Transverse colon (tissue), 4 donors: ENCODE measurements around the gene ARHGEF7. TPM values are rescaled to one million over a fixed set of nuclear protein-coding genes. Genes with fewer than 3 reads are reported as not detected.

Experiments
- DNase-seq: peaks from one replicate; pipeline ENCODE4 v3.0.0-alpha.2; 2019
- H3K27ac ChIP-seq, 4 donors: fragments of 200-600 bp; sonication (generic); 2 replicates each; pipeline ENCODE4 v1.5.1; 2016 to 2018; ENCODE audit warnings: inconsistent platforms in 4 of 4
- H3K27me3 ChIP-seq: fragments of 200-600 bp; sonication (generic); 2 replicates; pipeline ENCODE4 v1.5.1; 2017; ENCODE audit warnings: inconsistent platforms
- H3K36me3 ChIP-seq, 4 donors: fragments of 200-600 bp; sonication (generic); 2 replicates each; pipeline ENCODE4 v1.5.1; 2017 to 2019; ENCODE audit warnings: inconsistent platforms in 4 of 4
- H3K4me1 ChIP-seq, 4 donors: fragments of 200-600 bp; sonication (generic); 2 replicates each; pipeline ENCODE4 v1.5.1; 2017 to 2020; ENCODE audit warnings: inconsistent platforms in 4 of 4
- H3K4me3 ChIP-seq, 4 donors: fragments of 200-600 bp; sonication (generic); 1 replicate in 1 of 4; 2 replicates in 3 of 4; pipeline versions ENCODE4 v1.5.1 to v1.6.1; 2017 to 2019; ENCODE audit warnings: inconsistent platforms in 4 of 4
- H3K9me3 ChIP-seq, 2 donors: fragments of 200-600 bp; sonication (generic); 2 replicates each; pipeline ENCODE4 v1.5.1; 2017 to 2019; ENCODE audit warnings: inconsistent platforms in 2 of 2
- CTCF ChIP-seq, 5 experiments: fragments of 200-600 bp in 3 of 5; fragments of 450-650 bp in 2 of 5; sonication (generic) in 3 of 5; IDR thresholded peaks; 1 replicate in 2 of 5; 2 replicates in 3 of 5; pipeline ENCODE4 v1.5.1; 2016 to 2017; ENCODE audit warnings: antibody characterized with exemption in 5 of 5, inconsistent platforms in 3 of 5, mild to moderate bottlenecking in 2 of 5, moderate library complexity in 1 of 5
- EP300 ChIP-seq: sonication (generic); formaldehyde crosslinking; IDR thresholded peaks from one replicate; pipeline ENCODE4 v1.6.1; 2017; ENCODE audit warnings: antibody characterized with exemption, low read depth
- POLR2A ChIP-seq: fragments of 450-650 bp; IDR thresholded peaks from one replicate; pipeline ENCODE4 v1.6.1; 2016; ENCODE audit warnings: antibody characterized with exemption, mild to moderate bottlenecking, moderate library complexity
- POLR2AphosphoS5 ChIP-seq, 3 donors: sonication (generic); formaldehyde crosslinking; IDR thresholded peaks; one replicate each; pipeline ENCODE4 v1.6.1; 2016; ENCODE audit warnings: antibody characterized with exemption in 3 of 3
- WGBS, 2 donors: methylation state at CpG; one replicate each; pipeline ENCODE4 v1.1.5; 2018; ENCODE audit warnings: low coverage in 1 of 2; 5-methylcytosine and 5-hydroxymethylcytosine counted together
- in situ Hi-C, 4 donors: fragments of 200-750 bp; cut with MboI; loops; one replicate each; pipeline versions ENCODE4 v1.15.0 to v1.15.1; 2017; ENCODE audit warnings: low sequenced_read_pairs in 3 of 4, low pct_ligation_motif_present in 1 of 4, low pct_unique_long_range_greater_than_20kb in 1 of 4
- intact Hi-C: fragments of 100-400 bp; cut with DNase I; formaldehyde crosslinking; loops from one replicate; pipeline ENCODE4 v1.15.1; 2023; ENCODE audit warnings: low total_unique reads
- total RNA-seq, 4 donors: library from RNA; depleted of rRNA; stranded (reverse); fragments of >200 nt; gene quantifications; one replicate each; pipeline ENCODE4 v1.1.0, GENCODE V29; 2016

Gene ARHGEF7
- total RNA-seq, 4 donors from 2014 or later = 62.3 to 104 (median 75.6) TPM

GRCh38 chr13:111159362-111160320, 44.5 kb downstream of the ARHGEF7 start:
- WGBS, 2 donors = 93 to 94% methylated on average over 3 of the region's 3 CpGs
- TF ChIP-seq EP300 (no peak), POLR2AphosphoS5 (IDR thresholded peaks at IDR 0.05) (no peak), POLR2A (no peak), CTCF (IDR thresholded peaks at IDR 0.05) (no peak)
- Histone ChIP-seq H3K27ac (no peak overlapping the region), H3K4me1 (peaks cover 10 to 22% (median 12%) of the 10 kb centered on the region in 4 donors), H3K4me3 (no peak overlapping the region), H3K36me3 (peaks cover 0 to 9% (median 0%) of the 10 kb centered on the region in 4 donors), H3K9me3 (no peaks in the 10 kb centered on the region), H3K27me3 (no peaks in the 10 kb centered on the region)
- intact Hi-C loops (loop anchor here (10.0 kb wide), 2 partner anchors 55 to 245 kb away; partner anchors contain the start of gene ANKRD10), in situ Hi-C loops (loop anchor here in 2 of 4 donors (10.0 to 25.0 kb wide), 3 partner anchors 65 to 447 kb away; partner anchors contain the start of genes CARS2 (in 1 of the 2) and ING1 (in 1 of the 2))
- no peak for DNase-seq

DNA sequence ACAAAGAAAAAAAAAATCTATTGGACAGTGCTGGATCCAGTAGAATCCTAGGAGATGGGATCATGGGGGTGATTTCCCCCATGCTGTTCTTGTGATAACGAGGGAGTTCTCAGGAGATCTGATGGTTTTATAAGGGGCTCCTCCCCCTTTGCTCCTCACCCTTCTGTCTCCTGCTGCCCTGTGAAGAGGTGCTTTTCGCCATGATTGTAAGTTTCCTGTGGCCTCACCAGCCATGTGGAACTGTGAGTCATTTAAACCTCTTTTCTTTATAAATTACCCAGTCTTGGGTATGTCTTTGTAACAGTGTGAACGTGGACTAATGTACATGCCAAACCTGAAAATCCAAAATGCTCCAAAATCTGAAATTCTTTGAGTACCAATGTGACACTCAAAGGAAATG, 45.5 kb downstream of the ARHGEF7 start:
- TF ChIP-seq POLR2AphosphoS5 (IDR thresholded peaks at IDR 0.05) (no peak), EP300 (no peak), CTCF (IDR thresholded peaks at IDR 0.05) (no peak), POLR2A (no peak)
- in situ Hi-C loops = loop anchor here in 2 of 4 donors (25.0 kb wide), 2 partner anchors 102 to 448 kb away; partner anchors contain the start of genes CARS2 (in 1 of the 2) and ING1 (in 1 of the 2)
- Histone ChIP-seq H3K27me3 (no peaks in the 10 kb centered on the region), H3K9me3 (no peaks in the 10 kb centered on the region), H3K36me3 (peaks cover 0 to 9% (median 0%) of the 10 kb centered on the region in 4 donors), H3K4me1 (peaks cover 0 to 12% (median 3%) of the 10 kb centered on the region in 4 donors), H3K27ac (no peak overlapping the region), H3K4me3 (no peak overlapping the region)
- intact Hi-C loops = no loop called here
- WGBS, 2 donors = 92 to 98% methylated on average over 2 to 3 of the region's 3 CpGs
- DNase-seq = no peak

GRCh38 chr13:111161601-111162600, 46.8 kb downstream of the ARHGEF7 start:
- intact Hi-C loops = no loop called here
- no peaks in the 10 kb centered on the region for H3K9me3 ChIP-seq
- H3K27me3 ChIP-seq = no peaks in the 10 kb centered on the region
- peaks cover 0 to 9% (median 0%) of the 10 kb centered on the region in 4 donors for H3K36me3 ChIP-seq
- TF ChIP-seq POLR2A (no peak), POLR2AphosphoS5 (IDR thresholded peaks at IDR 0.05) (no peak), EP300 (no peak), CTCF (IDR thresholded peaks at IDR 0.05) (no peak)
- DNase-seq = no peak
- H3K4me3 ChIP-seq = no peak overlapping the region
- peaks cover 0 to 15% (median 6%) of the 10 kb centered on the region in 4 donors for H3K4me1 ChIP-seq
- H3K27ac ChIP-seq = no peak overlapping the region
- in situ Hi-C loops = loop anchor here in 2 of 4 donors (25.0 kb wide), 2 partner anchors 100 to 450 kb away; partner anchors contain the start of genes CARS2 (in 1 of the 2) and ING1 (in 1 of the 2)
- WGBS, 2 donors = 79 to 89% methylated on average over 5 of the region's 5 CpGs
